Iris pigment epithelial cell (primary cell): ENCODE measurements around the gene PCDHAC2.

Experiments
- DNase-seq: peaks from one replicate; pipeline ENCODE4 v3.0.0-alpha.2; 2011; ENCODE audit warnings: low read depth

The PCDHAC2 gene, protein sequence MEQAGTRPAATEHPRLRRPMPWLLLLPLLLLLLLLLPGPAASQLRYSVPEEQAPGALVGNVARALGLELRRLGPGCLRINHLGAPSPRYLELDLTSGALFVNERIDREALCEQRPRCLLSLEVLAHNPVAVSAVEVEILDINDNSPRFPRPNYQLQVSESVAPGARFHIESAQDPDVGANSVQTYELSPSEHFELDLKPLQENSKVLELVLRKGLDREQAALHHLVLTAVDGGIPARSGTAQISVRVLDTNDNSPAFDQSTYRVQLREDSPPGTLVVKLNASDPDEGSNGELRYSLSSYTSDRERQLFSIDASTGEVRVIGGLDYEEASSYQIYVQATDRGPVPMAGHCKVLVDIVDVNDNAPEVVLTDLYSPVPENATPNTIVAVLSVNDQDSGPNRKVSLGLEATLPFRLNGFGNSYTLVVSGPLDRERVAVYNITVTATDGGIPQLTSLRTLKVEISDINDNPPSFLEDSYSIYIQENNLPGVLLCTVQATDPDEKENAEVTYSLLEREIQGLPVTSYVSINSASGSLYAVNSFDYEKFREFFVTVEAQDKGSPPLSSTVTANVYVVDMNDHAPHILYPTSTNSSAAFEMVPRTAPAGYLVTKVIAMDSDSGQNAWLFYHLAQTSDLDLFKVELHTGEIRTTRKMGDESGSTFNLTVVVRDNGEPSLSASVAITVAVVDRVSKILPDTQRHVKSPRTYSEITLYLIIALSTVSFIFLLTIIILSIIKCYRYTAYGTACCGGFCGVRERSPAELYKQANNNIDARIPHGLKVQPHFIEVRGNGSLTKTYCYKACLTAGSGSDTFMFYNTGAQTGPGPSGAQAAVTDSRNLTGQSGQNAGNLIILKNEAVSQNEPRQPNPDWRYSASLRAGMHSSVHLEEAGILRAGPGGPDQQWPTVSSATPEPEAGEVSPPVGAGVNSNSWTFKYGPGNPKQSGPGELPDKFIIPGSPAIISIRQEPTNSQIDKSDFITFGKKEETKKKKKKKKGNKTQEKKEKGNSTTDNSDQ

DNA sequence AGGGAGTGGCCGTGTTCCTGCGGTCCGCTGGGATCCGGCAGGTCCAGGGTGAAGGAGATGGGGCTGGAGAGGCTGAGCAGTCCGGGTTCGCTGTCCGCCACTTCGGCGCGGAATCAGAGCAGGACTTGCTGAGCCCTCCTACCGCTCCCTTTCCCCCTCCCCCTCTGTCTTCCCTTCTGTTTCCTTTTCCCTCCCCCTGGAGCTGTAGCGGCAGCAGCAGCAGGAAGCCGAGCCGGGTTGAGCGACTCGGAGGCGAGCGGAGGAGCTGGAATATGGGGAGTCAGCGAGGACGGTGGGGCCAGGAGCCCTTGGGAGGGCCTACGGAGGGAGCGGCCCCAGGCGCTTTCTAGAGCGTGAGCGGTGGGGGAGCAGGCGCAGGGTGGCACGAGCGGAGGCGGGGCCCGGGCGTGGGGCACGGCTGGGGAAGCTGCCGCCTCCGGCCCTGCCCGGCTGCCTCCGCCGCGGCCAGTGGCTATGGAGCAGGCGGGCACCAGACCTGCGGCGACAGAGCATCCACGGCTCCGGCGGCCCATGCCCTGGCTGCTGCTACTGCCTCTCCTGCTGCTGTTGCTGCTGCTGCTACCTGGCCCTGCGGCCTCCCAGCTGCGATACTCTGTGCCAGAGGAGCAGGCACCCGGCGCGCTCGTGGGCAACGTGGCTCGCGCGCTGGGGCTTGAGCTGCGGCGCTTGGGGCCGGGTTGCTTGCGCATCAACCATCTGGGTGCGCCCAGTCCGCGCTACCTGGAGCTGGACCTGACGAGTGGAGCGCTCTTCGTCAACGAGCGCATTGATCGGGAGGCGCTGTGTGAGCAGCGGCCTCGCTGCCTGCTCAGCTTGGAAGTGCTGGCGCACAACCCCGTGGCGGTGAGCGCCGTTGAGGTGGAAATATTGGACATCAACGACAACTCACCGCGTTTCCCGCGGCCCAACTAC is at the start of gene PCDHAC2:
PCDHAC2 (plus strand) TSS at position 184 of the 933 bp plus-strand sequence; CDS start at position 475, 291 bp downstream.
- peak; percentile 14 for DNase-seq

DNA sequence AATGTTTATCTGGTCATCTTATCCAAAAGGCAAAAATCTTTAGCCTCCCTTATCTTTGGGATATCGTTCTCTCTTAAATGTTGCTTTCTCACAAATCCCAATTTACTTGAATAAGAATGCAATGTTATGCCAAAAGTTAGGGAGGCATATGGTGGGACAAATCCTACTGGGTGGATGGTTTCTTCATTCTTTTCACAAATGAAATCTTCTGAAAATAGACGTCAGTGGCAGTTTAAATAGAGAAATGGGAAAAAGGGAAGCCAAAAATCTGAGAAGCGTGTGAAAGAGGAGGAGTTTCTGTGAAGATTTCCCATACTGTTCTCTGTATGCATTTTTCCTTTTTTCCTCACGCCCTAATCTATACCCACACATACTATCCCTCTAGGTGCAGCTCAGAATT is 42.7 kb upstream of the PCDHAC2 start:
- DNase-seq: no peak

DNA sequence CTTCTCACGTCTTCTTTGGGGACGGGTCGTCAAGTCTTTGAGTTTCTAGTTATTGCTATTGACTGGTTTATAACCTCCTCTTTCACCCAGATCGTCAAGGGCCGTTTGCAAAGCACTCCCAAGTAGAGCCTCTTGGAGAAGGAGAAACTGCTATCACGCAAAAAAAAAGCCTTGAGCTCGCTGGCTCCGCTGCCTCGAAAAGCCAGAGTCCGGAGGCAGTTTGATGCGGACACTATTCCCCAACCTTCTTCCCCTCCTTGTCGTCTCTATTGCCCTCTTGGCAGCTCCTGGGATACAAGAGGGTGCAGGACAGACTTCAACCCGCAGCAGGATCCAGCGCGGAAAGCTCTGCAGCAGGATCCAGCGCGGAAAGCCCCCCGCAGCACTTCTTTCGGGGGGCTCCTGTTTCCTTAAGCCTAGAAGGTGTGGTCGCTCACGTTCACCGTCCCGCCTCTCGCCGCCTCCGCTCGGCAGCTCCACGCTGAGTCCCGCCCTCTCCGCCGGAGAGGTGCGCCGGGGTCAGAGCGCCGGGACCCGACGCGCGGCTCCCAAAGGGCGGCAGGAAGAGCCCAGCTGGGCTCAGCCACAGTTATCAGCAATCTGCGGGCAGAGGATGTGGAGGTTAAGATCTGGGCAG is 40.4 kb upstream of the PCDHAC2 start, which contains the start of gene PCDHAC1:
PCDHAC1 (plus strand) TSS at position 494 of the 637 bp plus-strand sequence. CDS start 594 bp downstream, outside the sequence.
- no peak for DNase-seq

DNA sequence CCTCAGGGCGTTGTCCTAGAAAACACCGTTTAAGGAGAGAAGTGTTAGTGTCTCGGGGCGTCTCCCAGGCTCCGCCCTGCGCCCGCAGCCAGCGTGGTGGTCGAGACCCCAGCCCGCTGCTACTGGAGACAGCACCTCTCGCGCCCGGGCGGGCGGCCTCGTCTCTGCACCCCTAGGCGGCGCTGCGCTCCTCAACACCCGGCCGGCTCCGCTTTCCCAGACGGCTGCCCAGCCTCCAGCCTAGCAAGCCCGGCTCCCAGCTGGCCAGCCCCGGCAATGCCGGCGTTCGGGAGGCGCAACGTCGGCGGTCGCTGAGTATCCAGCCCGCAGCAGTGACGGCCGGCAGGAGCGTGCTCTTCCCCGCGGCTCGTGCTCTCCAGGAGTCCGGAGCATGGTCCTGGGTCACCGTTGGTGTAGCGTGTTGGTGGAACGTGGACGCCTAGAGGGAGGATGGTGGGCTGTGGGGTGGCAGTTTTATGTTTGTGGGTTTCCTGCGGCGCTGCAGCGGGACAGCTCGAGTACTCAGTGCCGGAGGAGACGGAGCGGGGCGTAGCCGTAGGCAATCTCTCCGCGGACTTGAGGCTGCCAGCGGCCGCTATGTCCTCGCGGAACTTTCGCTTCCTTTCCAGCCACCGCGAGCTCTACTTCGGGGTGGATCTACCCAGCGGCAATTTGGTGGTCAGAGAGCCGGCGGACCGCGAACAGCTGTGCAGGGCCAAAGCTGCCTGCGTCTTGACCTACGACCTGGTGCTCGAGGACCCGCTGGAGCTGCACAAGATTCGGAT is 39.6 kb upstream of the PCDHAC2 start:
- peak; percentile 61 for DNase-seq

DNA sequence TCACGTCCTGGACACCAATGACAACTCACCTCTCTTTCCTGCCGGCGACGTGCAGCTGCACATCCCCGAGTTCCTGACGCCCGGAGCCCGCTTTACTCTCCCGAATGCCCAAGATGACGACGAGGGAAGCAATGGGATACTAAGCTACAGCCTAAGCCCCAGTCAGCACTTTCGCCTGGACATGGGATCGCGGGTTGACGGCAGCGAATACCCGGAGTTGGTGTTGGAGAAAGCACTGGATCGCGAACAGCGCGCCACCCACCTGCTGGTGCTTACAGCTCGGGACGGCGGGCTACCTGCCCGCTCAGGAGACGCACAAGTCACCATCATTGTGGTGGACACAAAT is 39.1 kb upstream of the PCDHAC2 start:
- no peak for DNase-seq

DNA sequence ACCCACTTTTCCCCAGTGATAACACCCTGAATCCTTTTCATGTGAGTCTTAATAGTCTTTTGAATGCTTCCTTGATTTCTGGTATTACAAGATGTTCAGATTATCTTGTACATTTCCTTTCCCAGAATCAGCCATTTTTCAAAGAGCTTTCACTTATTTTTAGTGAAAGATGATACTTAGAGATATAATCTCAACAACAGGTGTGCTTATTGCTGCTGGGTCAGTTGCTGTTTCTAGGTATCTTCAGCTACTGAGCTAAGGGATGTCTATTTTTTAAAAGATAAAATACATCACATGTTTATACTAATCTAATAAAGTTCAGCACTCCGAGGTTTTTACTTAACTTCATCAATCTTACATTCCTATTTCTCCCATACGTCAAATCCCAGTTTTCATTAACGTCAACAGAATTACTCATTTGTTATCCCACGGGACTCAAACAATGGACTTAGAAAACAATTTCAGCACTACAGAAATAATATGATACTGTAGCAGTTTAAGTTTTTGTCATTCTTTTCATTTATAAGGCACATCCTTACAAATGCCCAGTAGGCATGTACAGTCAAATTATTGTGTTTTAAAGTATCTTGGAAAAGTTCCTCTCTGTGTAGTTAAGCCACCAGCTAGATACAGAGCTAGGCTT is 31.2 kb upstream of the PCDHAC2 start:
- DNase-seq: no peak

DNA sequence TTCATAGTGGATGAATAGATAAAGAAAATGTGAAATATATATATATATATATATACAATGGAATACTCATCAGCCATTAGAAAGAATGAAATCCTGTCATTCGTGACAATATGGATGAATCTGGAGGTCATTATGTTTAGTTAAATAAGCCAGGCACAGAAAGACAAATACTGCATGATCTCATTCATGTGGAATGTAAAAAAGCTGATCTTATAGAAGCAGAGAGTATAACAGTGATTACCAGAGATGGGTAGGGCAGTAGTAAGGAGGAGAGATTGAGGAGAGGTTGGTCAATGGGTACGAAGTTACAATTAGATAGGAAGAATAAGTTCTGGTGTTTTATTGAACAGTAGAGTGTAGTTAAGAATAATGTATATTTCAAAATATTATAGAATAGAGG is 19.7 kb upstream of the PCDHAC2 start:
- no peak for DNase-seq

DNA sequence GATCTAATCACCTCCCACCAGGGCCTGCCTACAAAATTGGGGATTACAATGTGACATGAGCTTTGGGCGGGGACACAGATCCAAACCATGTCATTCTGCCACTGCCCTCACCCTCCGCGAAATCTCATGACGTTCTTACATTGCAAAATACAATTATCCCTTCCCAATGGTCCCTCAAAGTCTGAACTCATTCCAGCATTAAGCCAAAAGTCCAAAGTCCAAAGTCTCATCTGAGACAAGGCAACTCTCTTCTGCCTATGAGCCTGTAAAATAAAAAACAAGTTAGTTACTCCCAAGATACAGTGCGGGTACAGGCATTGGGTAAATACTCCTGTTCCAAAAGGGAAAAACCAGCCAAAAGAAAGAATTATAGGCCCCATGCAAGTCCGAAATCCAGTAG is 14.6 kb upstream of the PCDHAC2 start:
- no peak for DNase-seq

DNA sequence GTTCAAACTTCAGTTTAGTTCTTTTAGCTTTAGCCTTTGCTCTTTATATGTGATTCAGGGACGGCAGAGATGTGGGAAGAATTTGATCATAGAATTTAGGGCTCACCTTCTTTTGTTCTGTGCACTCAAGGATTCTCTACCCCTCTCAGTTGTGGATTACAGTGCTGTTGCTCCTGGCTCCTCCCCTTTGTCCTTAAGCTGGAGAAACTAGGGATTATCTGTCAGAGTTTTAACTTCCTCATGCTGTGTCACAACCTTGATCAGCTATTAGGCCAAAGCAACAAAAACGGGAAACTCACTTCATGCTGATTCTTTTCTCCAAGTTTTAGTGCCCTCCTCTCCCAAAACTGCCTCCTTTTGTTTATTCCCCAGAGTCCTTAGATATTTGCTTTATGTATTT is 13.0 kb upstream of the PCDHAC2 start:
- DNase-seq: no peak

DNA sequence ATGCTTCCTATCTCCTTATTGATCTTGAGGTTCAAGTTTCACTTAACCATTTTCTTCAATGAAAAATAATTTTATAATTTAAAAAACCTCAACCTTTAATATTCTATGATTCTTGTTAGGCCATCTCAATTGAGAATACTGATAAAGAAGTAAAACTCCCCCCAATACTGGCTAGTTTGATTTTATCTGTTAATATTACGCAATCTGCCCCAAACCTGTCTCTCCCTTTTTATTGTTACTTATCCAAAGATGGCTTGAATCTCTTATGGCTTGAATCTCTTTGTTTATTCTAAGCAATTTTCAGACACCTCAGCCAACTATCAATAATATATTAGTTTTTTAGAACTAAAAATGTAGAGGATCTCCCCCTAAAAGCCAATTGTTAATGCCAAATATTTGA is 4.1 kb upstream of the PCDHAC2 start:
- DNase-seq: no peak

DNA sequence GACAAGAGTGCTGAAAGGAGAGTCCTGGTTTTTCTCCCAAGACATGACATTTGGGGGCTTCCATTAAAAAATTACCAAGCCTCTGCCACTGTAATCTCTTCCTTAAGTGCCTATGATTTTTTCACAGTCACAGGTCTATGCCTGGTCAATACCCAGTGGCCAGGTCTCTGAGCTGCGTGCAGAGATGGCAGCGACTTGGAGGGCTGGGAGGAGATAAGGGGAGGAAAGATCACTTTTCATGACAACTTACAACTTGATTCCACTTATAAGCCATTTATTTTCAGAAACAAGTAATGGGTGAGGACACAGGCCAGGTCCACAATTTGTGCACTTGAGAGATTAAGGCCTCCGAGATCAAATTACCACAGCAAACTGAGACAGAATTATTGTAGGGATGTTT is 1.9 kb upstream of the PCDHAC2 start:
- no peak for DNase-seq

DNA sequence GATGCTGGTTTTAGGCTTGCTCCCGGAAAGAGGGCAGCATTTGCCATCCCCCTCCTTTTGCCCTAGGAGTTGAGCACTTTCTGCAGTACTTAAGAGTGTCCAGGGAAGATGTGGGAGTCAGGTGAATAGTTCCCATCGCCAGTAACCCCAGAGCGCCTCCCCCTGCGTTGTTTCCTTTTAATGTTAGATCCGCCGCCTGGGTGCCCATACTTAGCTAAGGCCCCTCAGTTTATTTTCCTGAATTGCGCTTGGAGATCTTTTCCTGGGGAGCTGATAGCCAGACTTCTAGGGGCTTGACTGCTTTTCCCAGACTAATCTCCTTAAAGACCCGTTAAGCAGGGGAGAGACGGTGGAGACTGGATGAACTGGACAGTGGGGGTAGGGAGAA is 377 bp upstream of the PCDHAC2 start:
- no peak for DNase-seq

DNA sequence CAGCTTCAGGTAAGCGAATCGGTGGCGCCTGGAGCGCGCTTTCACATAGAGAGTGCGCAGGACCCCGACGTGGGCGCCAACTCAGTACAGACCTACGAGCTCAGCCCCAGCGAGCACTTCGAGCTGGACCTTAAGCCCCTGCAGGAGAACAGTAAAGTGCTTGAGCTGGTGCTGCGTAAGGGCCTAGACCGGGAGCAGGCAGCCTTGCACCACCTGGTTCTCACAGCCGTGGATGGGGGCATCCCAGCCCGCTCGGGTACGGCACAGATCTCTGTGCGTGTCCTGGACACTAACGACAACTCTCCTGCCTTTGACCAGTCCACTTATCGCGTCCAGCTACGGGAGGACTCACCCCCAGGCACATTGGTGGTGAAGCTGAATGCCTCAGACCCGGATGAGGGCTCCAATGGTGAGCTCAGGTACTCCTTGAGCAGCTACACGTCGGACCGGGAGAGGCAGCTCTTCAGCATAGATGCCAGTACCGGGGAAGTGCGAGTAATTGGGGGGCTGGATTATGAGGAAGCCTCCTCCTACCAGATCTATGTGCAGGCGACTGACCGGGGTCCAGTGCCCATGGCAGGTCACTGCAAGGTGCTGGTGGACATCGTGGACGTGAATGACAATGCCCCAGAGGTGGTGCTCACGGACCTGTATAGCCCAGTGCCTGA is 1.1 kb downstream of the PCDHAC2 start:
- no peak for DNase-seq

DNA sequence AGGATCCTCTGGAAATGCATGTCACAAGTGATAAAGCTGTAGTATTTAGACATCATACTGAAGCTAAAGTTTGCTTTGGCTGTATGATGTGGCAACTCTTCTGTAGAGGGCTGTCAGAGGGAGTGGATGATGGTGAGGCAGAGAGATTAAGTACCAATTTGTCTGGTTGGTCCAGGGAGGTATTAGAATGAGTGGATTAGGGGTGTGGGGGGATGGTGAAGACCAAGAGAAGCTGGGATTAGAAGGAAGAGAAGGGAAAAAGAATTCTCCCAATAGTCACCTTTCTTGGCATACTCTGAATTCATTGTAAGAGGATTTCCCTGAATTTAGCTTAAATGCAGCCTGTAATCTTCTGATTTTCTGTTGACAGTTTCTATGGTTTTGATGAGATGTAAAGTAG is 3.6 kb downstream of the PCDHAC2 start:
- DNase-seq: no peak

DNA sequence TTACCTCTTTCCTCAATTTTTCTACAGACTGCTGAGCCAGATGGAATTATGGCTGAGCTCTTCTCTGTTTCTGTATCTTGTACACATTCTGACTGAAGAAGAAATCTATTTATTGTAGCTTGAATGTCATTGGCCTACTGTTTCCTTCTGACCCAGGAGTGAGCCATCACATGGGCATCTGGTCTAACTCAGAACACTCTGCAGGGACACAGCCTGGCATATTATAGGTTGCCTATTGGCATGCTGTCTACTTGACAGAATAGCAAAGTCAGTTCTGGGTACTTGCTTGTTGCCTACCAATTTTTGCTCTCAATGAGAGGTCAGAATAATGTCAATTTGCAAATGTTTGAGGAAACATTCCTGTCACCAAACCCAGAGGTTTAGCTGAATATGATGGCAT is 7.3 kb downstream of the PCDHAC2 start:
- DNase-seq: no peak

DNA sequence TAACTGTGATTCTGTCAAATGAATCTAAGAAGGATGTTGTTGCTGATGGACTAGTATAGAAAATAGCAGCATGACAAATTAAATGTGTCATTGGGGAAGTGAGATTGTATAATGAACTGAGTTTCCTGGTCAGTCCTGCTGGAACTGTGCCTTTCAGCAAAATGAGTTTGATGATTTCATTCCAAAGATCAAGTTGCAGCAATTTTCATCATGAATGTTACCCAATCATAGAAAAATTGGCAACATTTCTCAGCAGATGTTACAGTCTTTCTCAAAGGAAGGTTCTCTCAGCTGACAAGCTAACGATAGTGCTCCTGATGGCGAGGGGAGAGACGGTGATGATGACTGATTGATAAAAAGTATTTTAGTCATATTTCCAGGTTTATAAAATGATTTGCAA is 10.7 kb downstream of the PCDHAC2 start:
- DNase-seq: no peak

DNA sequence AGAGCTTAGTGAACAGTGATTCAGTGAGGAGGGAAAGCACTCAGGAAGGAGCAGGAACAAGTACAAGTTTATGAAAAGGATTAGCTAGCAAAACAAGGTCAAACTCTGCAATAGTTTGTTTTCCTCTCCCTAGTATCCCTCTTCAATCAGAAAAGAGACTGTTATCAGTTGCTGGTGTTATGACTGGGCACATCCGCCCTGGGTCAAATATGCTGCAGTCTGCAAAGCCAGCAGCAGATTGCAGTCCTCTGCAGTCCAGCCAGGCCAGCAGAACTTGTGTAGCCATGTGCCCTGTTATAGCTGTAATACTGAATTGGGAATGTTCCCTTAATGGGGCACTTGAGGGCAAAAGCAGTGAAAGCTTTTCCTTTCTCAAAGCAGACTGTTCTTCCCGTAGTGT is 12.0 kb downstream of the PCDHAC2 start:
- DNase-seq: no peak

DNA sequence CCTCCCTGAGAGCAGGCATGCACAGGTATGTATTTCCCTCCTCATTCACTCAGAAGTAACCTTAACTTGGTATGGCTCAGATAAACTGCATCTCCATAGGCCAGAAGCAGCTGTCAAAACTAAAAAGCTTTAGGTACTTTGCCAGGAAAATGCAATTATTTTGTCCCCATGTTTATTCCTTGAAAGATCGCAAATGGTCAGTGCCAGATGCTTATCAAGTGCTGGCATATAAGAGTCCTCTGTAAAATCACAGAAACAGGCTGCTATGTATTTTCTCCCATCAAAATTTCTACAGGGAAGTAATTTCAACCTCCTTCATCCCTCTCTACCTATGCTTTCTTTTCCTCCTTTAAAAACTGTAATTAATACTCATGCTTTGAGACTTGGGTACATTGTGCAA is 12.7 kb downstream of the PCDHAC2 start:
- no peak for DNase-seq

DNA sequence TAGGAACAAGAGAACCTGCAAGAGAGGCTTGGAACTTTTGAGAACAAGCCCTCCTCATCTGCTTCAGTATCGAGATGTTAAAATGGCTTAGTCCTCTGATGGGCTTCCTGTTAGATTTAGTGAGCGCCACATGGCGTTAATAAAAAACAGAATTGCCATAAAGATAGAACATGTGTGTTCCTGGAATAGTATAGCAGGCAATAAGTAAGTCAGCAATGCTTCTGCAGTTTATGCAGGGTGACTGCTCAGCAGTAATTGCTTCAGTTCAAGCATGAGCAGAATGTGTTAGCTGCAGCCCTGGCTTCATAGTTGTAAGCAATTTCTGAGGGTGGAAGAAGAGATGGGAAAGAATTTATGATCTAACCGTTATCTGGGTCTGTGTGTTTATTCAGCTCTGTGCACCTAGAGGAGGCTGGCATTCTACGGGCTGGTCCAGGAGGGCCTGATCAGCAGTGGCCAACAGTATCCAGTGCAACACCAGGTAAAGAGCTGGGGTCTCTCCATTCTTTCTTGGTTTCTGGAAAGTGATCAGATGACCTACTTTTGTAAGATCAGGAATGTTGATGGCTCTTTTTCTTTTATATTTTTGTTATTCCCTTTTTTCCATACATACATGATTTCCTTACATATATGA is 15.9 kb downstream of the PCDHAC2 start:
- no peak for DNase-seq
